ENCODE measurements around the gene FILIP1L.

- TF ChIP-seq TAF1 (IDR thresholded peaks at IDR 0.05; ENCODE audit: low read depth) (no peak), RAD21 (IDR thresholded peaks at IDR 0.05; ENCODE audit: low read depth) (no peak), CREB1 (IDR thresholded peaks at IDR 0.05; ENCODE audit: low read depth) (no peak), EP300 (IDR thresholded peaks at IDR 0.05; ENCODE audit: borderline replicate concordance) (peak; percentile 50; the same call in 1 of the 2 replicates), TEAD4 (IDR thresholded peaks at IDR 0.05) (0 out of 2 replicates have a peak, but pooled peaks have one; percentile 19), CEBPB (IDR thresholded peaks at IDR 0.05) (no peak), FOXM1 (IDR thresholded peaks at IDR 0.05; ENCODE audit: borderline replicate concordance, low read depth) (0 out of 2 replicates have a peak, but pooled peaks have one; percentile 31), MAX (IDR thresholded peaks at IDR 0.05) (no peak), USF1 (IDR thresholded peaks at IDR 0.05) (no peak)
Measured at GRCh38 chr3:99901200-99901926, 212.9 kb downstream of the FILIP1L start.
